ENCODE results near the gene PLAC8.
"Not testable (repeated sequence)": the region's sequence is repeated elsewhere in the genome, so short reads cannot be mapped to it uniquely, and the experiment has no call there.

PLAC8 gene

GRCh38 chr4:83065266-83065665, 49.3 kb downstream of the PLAC8 start:
- DNase-seq (no peak), ATAC-seq (no peak)
- no peak overlapping the region for H3K4me3 Mint-ChIP-seq
- H3K36me3 Mint-ChIP-seq (ENCODE audit: low read depth): peaks cover 42% of the 10 kb centered on the region
- no peaks in the 10 kb centered on the region for H3K9me3 Mint-ChIP-seq
- H3K27me3 Mint-ChIP-seq: no peaks in the 10 kb centered on the region
- no peak overlapping the region for H3K27ac Mint-ChIP-seq
- no peaks in the 10 kb centered on the region for H3K4me1 Mint-ChIP-seq

- peaks cover 35% of the 10 kb centered on the region for H3K36me3 Mint-ChIP-seq (ENCODE audit: low read depth)
- no peaks in the 10 kb centered on the region for H3K27me3 Mint-ChIP-seq
- H3K4me1 Mint-ChIP-seq: no peaks in the 10 kb centered on the region
- ATAC-seq (no peak), DNase-seq (no peak)
- no peak overlapping the region for H3K4me3 Mint-ChIP-seq
- no peaks in the 10 kb centered on the region for H3K9me3 Mint-ChIP-seq
- no peak overlapping the region for H3K27ac Mint-ChIP-seq
Observed at GRCh38 chr4:83062739-83063138, 51.8 kb downstream of the PLAC8 start.

- Mint-ChIP-seq H3K9me3 (no peaks in the 10 kb centered on the region), H3K4me1 (no peaks in the 10 kb centered on the region), H3K27ac (no peak overlapping the region), H3K27me3 (no peaks in the 10 kb centered on the region), H3K36me3 (ENCODE audit: low read depth) (peaks cover 19% of the 10 kb centered on the region), H3K4me3 (no peak overlapping the region)
- DNase-seq: no peak
- ATAC-seq: no peak
Observed at GRCh38 chr4:83054928-83055327, 59.6 kb downstream of the PLAC8 start.

GRCh38 chr4:83048781-83049180, 65.7 kb downstream of the PLAC8 start:
- H3K27me3 Mint-ChIP-seq, H3K4me3 Mint-ChIP-seq, H3K27ac Mint-ChIP-seq, ATAC-seq, H3K9me3 Mint-ChIP-seq, DNase-seq: not testable (repeated sequence)
- H3K4me1 Mint-ChIP-seq: peaks cover 11% of the 10 kb centered on the region
- H3K36me3 Mint-ChIP-seq (ENCODE audit: low read depth): peaks cover 16% of the 10 kb centered on the region

- Mint-ChIP-seq H3K4me1 (peaks cover 16% of the 10 kb centered on the region), H3K27ac (no peak overlapping the region), H3K9me3 (no peaks in the 10 kb centered on the region), H3K4me3 (no peak overlapping the region), H3K27me3 (no peaks in the 10 kb centered on the region), H3K36me3 (ENCODE audit: low read depth) (peaks cover 15% of the 10 kb centered on the region)
- ATAC-seq: no peak
- no peak for DNase-seq
Observed at GRCh38 chr4:83046693-83047473, 67.6 kb downstream of the PLAC8 start.

GRCh38 chr4:83043801-83044407, 70.6 kb downstream of the PLAC8 start:
- Mint-ChIP-seq H3K36me3 (ENCODE audit: low read depth) (peaks cover 9% of the 10 kb centered on the region), H3K27me3 (no peaks in the 10 kb centered on the region), H3K4me1 (peaks cover 20% of the 10 kb centered on the region), H3K4me3 (no peak overlapping the region), H3K27ac (no peak overlapping the region), H3K9me3 (no peaks in the 10 kb centered on the region)
- no peak for ATAC-seq
- DNase-seq: no peak

GRCh38 chr4:83043157-83043556, 71.4 kb downstream of the PLAC8 start:
- not testable (repeated sequence) for H3K27ac Mint-ChIP-seq; DNase-seq; H3K36me3 Mint-ChIP-seq (ENCODE audit: low read depth); ATAC-seq; H3K9me3 Mint-ChIP-seq; H3K4me3 Mint-ChIP-seq; H3K27me3 Mint-ChIP-seq
- H3K4me1 Mint-ChIP-seq: peaks cover 22% of the 10 kb centered on the region

- Mint-ChIP-seq H3K4me1 (peaks cover 39% of the 10 kb centered on the region), H3K27me3 (no peaks in the 10 kb centered on the region), H3K36me3 (ENCODE audit: low read depth) (peaks cover 7% of the 10 kb centered on the region), H3K4me3 (no peak overlapping the region), H3K27ac (no peak overlapping the region), H3K9me3 (no peaks in the 10 kb centered on the region)
- DNase-seq (no peak), ATAC-seq (no peak)
Observed at GRCh38 chr4:83040269-83040668, 74.3 kb downstream of the PLAC8 start.
